Measurements from ENCODE around the gene MAGEE1. TPM values are rescaled to one million over a fixed set of nuclear protein-coding genes. Genes with fewer than 3 reads are reported as not detected.
A peak's percentile ranks its signal among the peaks of the same experiment; 100 is the strongest.

Gene MAGEE1
- total RNA-seq, 1 donor from 2014 or later = 8.5 TPM

DNA sequence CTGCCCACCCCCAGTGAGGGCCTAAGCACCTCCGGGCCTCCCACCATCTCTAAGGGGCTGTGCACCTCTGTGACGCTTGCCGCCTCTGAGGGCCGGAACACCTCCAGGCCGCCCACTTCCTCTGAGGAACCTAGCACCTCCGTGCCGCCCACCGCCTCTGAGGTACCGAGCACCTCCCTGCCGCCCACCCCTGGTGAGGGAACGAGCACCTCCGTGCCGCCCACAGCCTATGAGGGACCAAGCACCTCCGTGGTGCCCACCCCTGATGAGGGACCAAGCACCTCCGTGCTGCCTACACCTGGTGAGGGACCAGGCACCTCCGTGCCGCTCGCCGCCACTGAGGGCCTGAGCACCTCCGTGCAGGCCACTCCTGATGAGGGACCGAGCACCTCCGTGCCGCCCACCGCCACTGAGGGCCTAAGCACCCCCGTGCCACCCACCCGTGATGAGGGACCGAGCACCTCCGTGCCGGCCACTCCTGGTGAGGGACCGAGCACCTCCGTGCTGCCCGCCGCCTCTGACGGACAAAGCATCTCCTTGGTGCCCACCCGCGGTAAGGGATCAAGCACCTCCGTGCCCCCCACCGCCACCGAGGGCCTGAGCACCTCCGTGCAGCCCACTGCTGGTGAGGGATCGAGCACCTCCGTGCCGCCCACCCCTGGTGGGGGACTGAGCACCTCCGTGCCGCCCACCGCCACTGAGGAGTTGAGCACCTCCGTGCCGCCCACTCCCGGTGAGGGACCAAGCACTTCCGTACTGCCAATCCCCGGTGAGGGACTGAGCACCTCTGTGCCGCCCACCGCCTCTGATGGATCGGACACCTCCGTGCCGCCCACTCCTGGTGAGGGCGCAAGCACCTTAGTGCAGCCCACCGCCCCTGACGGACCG is 977 bp downstream of the MAGEE1 start:
- TF ChIP-seq, protein P1, sequence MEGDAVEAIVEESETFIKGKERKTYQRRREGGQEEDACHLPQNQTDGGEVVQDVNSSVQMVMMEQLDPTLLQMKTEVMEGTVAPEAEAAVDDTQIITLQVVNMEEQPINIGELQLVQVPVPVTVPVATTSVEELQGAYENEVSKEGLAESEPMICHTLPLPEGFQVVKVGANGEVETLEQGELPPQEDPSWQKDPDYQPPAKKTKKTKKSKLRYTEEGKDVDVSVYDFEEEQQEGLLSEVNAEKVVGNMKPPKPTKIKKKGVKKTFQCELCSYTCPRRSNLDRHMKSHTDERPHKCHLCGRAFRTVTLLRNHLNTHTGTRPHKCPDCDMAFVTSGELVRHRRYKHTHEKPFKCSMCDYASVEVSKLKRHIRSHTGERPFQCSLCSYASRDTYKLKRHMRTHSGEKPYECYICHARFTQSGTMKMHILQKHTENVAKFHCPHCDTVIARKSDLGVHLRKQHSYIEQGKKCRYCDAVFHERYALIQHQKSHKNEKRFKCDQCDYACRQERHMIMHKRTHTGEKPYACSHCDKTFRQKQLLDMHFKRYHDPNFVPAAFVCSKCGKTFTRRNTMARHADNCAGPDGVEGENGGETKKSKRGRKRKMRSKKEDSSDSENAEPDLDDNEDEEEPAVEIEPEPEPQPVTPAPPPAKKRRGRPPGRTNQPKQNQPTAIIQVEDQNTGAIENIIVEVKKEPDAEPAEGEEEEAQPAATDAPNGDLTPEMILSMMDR (conservative IDR thresholded peaks at IDR 0.05) = no peak
- Mint-ChIP-seq H3K27ac (ENCODE audit: unreplicated experiment) (no peak overlapping the region), H3K36me3 (ENCODE audit: low read depth) (peaks cover 5% of the 10 kb centered on the region), H3K9me3 (peaks cover 4% of the 10 kb centered on the region), H3K4me1 (no peaks in the 10 kb centered on the region), H3K27me3 (ENCODE audit: low read depth) (peaks cover 11% of the 10 kb centered on the region), H3K4me3 (peak overlapping the region; percentile 91)
- no peak for DNase-seq (ENCODE audit: low read depth, low spot score)

DNA sequence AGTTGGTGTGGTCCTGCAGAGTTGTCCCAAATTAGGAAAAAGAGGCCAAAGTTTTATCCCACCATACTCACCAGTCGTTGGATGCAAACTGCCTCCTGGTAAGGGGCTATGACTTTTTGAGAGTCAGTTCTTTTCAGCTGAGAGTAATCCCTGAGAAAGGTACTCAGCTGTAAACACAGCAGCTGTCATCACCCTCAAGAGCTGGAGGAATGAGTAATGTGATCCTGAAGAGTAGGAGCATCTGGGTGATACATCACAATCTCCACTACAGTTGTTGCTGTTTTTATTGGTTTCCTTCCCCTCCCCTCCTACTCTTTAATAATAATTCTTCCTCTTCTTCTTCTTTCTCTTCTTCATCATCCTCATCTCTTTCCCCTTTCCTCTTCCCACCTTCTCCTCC is 5.7 kb downstream of the MAGEE1 start:
- H3K9me3 Mint-ChIP-seq = peaks cover 9% of the 10 kb centered on the region
- no peak overlapping the region for H3K27ac Mint-ChIP-seq (ENCODE audit: unreplicated experiment)
- H3K4me1 Mint-ChIP-seq = no peaks in the 10 kb centered on the region
- peaks cover 5% of the 10 kb centered on the region for H3K36me3 Mint-ChIP-seq (ENCODE audit: low read depth)
- H3K4me3 Mint-ChIP-seq = no peak overlapping the region
- DNase-seq (ENCODE audit: low read depth, low spot score) = no peak
- TF ChIP-seq, protein P1 (conservative IDR thresholded peaks at IDR 0.05) = no peak
- H3K27me3 Mint-ChIP-seq (ENCODE audit: low read depth) = no peaks in the 10 kb centered on the region

DNA sequence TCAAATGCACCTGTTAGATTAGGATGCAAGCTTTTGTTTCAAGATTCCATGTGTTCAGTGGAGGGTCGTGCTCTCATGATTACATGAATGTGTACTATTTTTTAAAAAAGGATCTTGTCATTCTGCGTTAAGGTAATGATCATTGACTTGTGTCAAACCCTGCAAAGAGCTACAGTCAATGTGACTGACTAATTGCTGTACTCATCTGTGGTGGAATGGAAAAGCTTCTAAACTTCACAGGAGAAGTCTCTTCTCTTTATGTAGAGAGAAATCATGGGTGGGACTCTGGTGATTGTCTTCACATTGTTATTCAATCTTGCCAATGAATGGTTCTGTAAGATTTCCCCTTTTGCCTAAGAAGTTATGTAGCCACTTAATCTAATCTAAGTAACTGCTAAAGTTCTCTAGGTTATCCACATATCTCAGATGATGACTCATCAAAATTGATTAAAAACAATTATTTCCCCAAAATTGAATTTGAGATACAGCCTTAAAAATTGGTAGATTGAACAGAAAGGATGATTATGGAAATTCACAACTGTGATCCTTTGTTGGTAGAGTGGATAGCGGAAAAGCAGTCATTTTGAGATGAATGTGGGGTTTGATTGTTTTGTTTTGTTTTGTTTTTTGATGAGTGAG is 6.7 kb downstream of the MAGEE1 start:
- peaks cover 12% of the 10 kb centered on the region for H3K9me3 Mint-ChIP-seq
- no peaks in the 10 kb centered on the region for H3K4me1 Mint-ChIP-seq
- H3K27ac Mint-ChIP-seq (ENCODE audit: unreplicated experiment) = no peak overlapping the region

DNA sequence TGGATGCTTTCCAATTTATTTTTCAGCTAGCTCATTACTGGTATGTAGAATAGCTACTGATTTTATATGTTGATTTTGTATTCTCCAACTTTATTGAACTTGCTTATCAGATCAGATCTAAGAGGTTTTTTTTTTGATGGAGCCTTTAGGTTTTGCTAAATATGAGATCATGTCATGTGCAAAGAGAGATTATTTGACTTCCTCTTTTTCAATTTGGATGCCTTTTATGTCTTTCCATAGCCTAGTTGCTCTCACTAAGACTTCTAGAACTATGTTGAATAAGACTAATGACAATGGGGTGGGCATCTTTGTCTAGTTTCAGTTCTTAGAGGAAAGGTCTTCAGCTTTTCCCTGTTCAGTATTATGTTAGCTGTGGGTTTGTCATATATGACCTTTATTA is 11.7 kb downstream of the MAGEE1 start:
- TF ChIP-seq, protein P1 (conservative IDR thresholded peaks at IDR 0.05) = no peak
- peaks cover 7% of the 10 kb centered on the region for H3K36me3 Mint-ChIP-seq (ENCODE audit: low read depth)
- H3K9me3 Mint-ChIP-seq = peaks cover 27% of the 10 kb centered on the region
- no peak overlapping the region for H3K4me3 Mint-ChIP-seq
- H3K27ac Mint-ChIP-seq (ENCODE audit: unreplicated experiment) = no peak overlapping the region
- no peaks in the 10 kb centered on the region for H3K4me1 Mint-ChIP-seq
- H3K27me3 Mint-ChIP-seq (ENCODE audit: low read depth) = no peaks in the 10 kb centered on the region
- no peak for DNase-seq (ENCODE audit: low read depth, low spot score)

More for the DNA sequence above, 6.7 kb downstream of the MAGEE1 start:
- TF ChIP-seq, protein P1 (conservative IDR thresholded peaks at IDR 0.05) = no peak
- no peak overlapping the region for H3K4me3 Mint-ChIP-seq
- no peaks in the 10 kb centered on the region for H3K27me3 Mint-ChIP-seq (ENCODE audit: low read depth)
- DNase-seq (ENCODE audit: low read depth, low spot score) = no peak
- peaks cover 5% of the 10 kb centered on the region for H3K36me3 Mint-ChIP-seq (ENCODE audit: low read depth)

DNA sequence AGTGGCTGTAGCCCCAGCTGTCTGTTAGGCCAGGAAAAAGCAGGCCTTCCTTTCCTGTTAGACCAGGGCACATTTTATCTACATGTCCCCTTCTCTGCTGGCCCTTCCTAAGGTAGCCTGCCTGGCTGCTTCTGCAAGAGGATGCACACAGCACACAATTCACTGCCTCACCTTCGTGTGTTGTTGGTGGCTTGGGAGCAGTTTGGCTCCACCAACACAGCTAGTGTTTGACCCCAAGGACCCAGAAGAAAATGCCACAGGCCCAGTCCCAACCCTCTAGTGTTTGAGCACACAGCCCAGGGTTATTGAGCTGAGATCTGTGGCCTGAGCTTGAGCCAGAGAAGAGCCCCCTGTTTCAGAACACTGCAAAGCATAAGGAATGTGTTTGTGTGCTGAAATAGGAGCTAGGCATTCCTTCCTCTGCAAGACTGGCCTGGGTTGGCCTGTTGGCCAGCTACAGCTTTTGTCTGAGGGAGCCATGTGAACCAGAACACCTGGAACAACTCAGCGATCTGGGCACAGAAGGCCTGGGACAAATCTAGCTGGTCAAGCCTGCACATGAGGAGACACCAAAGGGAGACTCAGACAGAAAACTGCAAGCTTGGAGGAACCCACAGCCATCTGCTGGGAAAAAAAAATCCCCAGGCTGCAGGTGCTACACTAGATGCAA is 26.4 kb downstream of the MAGEE1 start:
- peaks cover 2% of the 10 kb centered on the region for H3K9me3 Mint-ChIP-seq
- peaks cover 2% of the 10 kb centered on the region for H3K36me3 Mint-ChIP-seq (ENCODE audit: low read depth)
- DNase-seq (ENCODE audit: low read depth, low spot score) = no peak
- H3K27me3 Mint-ChIP-seq (ENCODE audit: low read depth) = no peaks in the 10 kb centered on the region
- TF ChIP-seq, protein P1 (conservative IDR thresholded peaks at IDR 0.05) = no peak
- no peak overlapping the region for H3K4me3 Mint-ChIP-seq
- no peaks in the 10 kb centered on the region for H3K4me1 Mint-ChIP-seq
- no peak overlapping the region for H3K27ac Mint-ChIP-seq (ENCODE audit: unreplicated experiment)
